HG03066 (cell line): ENCODE data around the gene FAM78A.
"Not testable (repeated sequence)": the region's sequence is repeated elsewhere in the genome, so short reads cannot be mapped to it uniquely, and the experiment has no call there.

ENCODE experiments used
- ATAC-seq: cut with Tn5 transposase; IDR thresholded peaks from one replicate; pipeline ENCODE4 v1.9.1; 2021; ENCODE audit warnings: low read depth; ENCODE audit not compliant: unreplicated experiment

FAM78A gene

GRCh38 chr9:131282688-131283422 lies 6.5 kb upstream of the FAM78A start:
- no peak for ATAC-seq

GRCh38 chr9:131282175-131282574 lies 5.9 kb upstream of the FAM78A start:
- ATAC-seq: no peak

GRCh38 chr9:131281119-131281965 lies 5.0 kb upstream of the FAM78A start:
- no peak for ATAC-seq

GRCh38 chr9:131280660-131281059 lies 4.3 kb upstream of the FAM78A start:
- no peak for ATAC-seq

- no peak for ATAC-seq
Observed at GRCh38 chr9:131279863-131280570, 3.7 kb upstream of the FAM78A start.

- ATAC-seq: no peak
Observed at GRCh38 chr9:131279196-131279862, 3.0 kb upstream of the FAM78A start.

GRCh38 chr9:131278702-131279111 lies 2.4 kb upstream of the FAM78A start:
- no peak for ATAC-seq

GRCh38 chr9:131277910-131278701 lies 1.8 kb upstream of the FAM78A start:
- no peak for ATAC-seq

GRCh38 chr9:131277287-131277909 lies 1.1 kb upstream of the FAM78A start:
- no peak for ATAC-seq

GRCh38 chr9:131276891-131277286 lies 579 bp upstream of the FAM78A start:
- no peak for ATAC-seq

GRCh38 chr9:131275332-131276093 lies 797 bp downstream of the FAM78A start:
- ATAC-seq: no peak

GRCh38 chr9:131274674-131275331 lies 1.5 kb downstream of the FAM78A start:
- no peak for ATAC-seq

GRCh38 chr9:131273856-131274673 lies 2.2 kb downstream of the FAM78A start:
- no peak for ATAC-seq

GRCh38 chr9:131273146-131273855 lies 3.0 kb downstream of the FAM78A start:
- ATAC-seq: no peak

GRCh38 chr9:131272212-131272611 lies 4.1 kb downstream of the FAM78A start:
- ATAC-seq: no peak

GRCh38 chr9:131271506-131271931 lies 4.8 kb downstream of the FAM78A start:
- ATAC-seq: no peak

- ATAC-seq: not testable (repeated sequence)
Observed at GRCh38 chr9:131271016-131271273, 5.4 kb downstream of the FAM78A start.
